Mesendoderm (in vitro differentiated cells): ENCODE measurements around the gene PRM2.

ENCODE experiments used
- DNase-seq: peaks from one replicate; pipeline ENCODE4 v3.0.0; 2013
- H2AK5ac ChIP-seq: 2 replicates; pipeline ENCODE4 v1.6.1; 2013; ENCODE audit warnings: low read length, inconsistent platforms
- H2BK120ac ChIP-seq: 2 replicates; pipeline ENCODE4 v1.6.1; 2013; ENCODE audit warnings: low read depth, mild to moderate bottlenecking, low read length, moderate library complexity, mixed read lengths
- H2BK15ac ChIP-seq: replicated peaks from 2 replicates; pipeline ENCODE4 v1.6.1; 2013; ENCODE audit warnings: low read depth, mild to moderate bottlenecking, moderate library complexity
- H2BK5ac ChIP-seq: 2 replicates; pipeline ENCODE4 v1.6.1; 2013; ENCODE audit warnings: low read length, inconsistent platforms
- H3K18ac ChIP-seq: 2 replicates; pipeline ENCODE4 v1.6.1; 2013; ENCODE audit warnings: mild to moderate bottlenecking, low read length, mixed read lengths
- H3K23ac ChIP-seq: one replicate; pipeline ENCODE4 v1.6.1; 2013; ENCODE audit warnings: low read length
- H3K27ac ChIP-seq: 2 replicates; pipeline ENCODE4 v1.5.1; 2013; ENCODE audit warnings: low read depth, mild to moderate bottlenecking, inconsistent platforms, low read length, moderate library complexity
- H3K27me3 ChIP-seq: 2 replicates; pipeline ENCODE4 v1.6.1; 2013; ENCODE audit warnings: low read length, control low read depth, mild to moderate bottlenecking, inconsistent platforms; ENCODE audit not compliant: insufficient read depth, poor library complexity
- H3K36me3 ChIP-seq: 2 replicates; pipeline ENCODE4 v1.6.1; 2013; ENCODE audit warnings: low read length, inconsistent platforms; ENCODE audit not compliant: control insufficient read depth, insufficient read depth
- H3K4ac ChIP-seq: one replicate; pipeline ENCODE4 v1.6.1; 2013; ENCODE audit warnings: low read depth, mild to moderate bottlenecking, low read length, moderate library complexity
- H3K4me1 ChIP-seq: 2 replicates; pipeline ENCODE4 v1.6.1; 2013; ENCODE audit warnings: low read depth, low read length, inconsistent platforms; ENCODE audit not compliant: control insufficient read depth
- H3K4me2 ChIP-seq: 2 replicates; pipeline ENCODE4 v1.6.1; 2013; ENCODE audit warnings: low read length
- H3K4me3 ChIP-seq: 2 replicates; pipeline ENCODE4 v1.5.1; 2013; ENCODE audit warnings: mild to moderate bottlenecking, low read length
- H3K56ac ChIP-seq: one replicate; pipeline ENCODE4 v1.6.1; 2013; ENCODE audit warnings: low read length
- H3K79me1 ChIP-seq: 2 replicates; pipeline ENCODE4 v1.6.1; 2013; ENCODE audit warnings: low read length, inconsistent platforms
- H3K79me2 ChIP-seq: 2 replicates; pipeline ENCODE4 v1.6.1; 2013; ENCODE audit warnings: mild to moderate bottlenecking, low read length; ENCODE audit not compliant: control insufficient read depth, insufficient read depth
- H3K9ac ChIP-seq: 2 replicates; pipeline ENCODE4 v1.6.1; 2013; ENCODE audit warnings: low read length, inconsistent platforms
- H4K5ac ChIP-seq: one replicate; pipeline ENCODE4 v1.6.1; 2013; ENCODE audit warnings: low read length
- H4K8ac ChIP-seq: one replicate; pipeline ENCODE4 v1.6.1; 2013; ENCODE audit warnings: low read depth, mild to moderate bottlenecking, control low read depth, low read length, moderate library complexity
- WGBS: extraction: QIAGEN DNeasy Blood & Tissue Kit; methylation state at CpG from one replicate; pipeline ENCODE4 v1.1.7; 2013; ENCODE audit warnings: low lambda C conversion rate, missing lambda C conversion rate; ENCODE audit not compliant: insufficient coverage; ENCODE audit errors: extremely low coverage; 5-methylcytosine and 5-hydroxymethylcytosine counted together

PRM2 gene

DNA sequence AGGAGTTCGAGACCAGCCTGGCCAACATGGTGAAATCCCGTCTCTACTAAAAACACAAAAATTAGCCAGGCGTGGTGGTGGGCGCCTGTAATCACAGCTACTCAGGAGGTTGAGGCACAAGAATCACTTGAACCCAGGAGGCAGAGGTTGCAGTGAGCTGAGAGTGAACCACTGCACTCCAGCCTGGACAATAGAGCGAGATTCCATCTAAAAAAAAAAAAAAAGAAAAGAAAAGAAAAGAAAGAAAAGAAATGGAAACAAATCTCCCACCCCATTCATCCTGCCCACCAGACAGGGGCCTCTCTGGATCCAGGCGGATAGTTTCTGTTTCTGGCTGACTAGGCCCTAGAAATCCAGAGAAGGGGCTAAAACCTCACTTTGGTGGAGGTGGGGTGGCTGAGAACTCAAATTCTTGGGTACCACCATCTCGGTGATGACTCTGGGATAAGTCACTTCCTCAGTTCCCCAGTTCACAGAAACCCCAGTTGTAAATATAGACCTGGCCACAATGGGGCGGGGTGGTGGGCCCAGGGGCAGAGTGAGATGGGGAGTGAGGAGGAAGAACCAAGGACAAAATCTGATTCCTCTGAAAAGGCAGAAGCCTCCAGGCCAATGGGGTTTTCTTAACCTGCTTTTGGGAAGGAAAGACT is 42.4 kb downstream of the PRM2 start:
- no peak overlapping the region for H3K4ac ChIP-seq
- H3K4me2 ChIP-seq = no peak overlapping the region
- no peak overlapping the region for H4K8ac ChIP-seq
- no peaks in the 10 kb centered on the region for H3K4me1 ChIP-seq
- H3K79me1 ChIP-seq = no peaks in the 10 kb centered on the region
- no peak overlapping the region for H3K56ac ChIP-seq
- H4K5ac ChIP-seq = no peak overlapping the region
- H3K79me2 ChIP-seq = no peaks in the 10 kb centered on the region
- H2AK5ac ChIP-seq = no peak overlapping the region
- H3K36me3 ChIP-seq = no peaks in the 10 kb centered on the region
- no peak overlapping the region for H3K4me3 ChIP-seq
- H3K23ac ChIP-seq = no peak overlapping the region
- no peak overlapping the region for H2BK120ac ChIP-seq
- H3K18ac ChIP-seq = no peak overlapping the region
- H3K27me3 ChIP-seq = no peaks in the 10 kb centered on the region
- no peak overlapping the region for H2BK5ac ChIP-seq
- no CpG with 5 or more reads among the region's 8 CpGs for WGBS
- DNase-seq = peak; percentile 29
- H3K9ac ChIP-seq = no peak overlapping the region
- H3K27ac ChIP-seq = no peak overlapping the region
- H2BK15ac ChIP-seq = no peak overlapping the region

DNA sequence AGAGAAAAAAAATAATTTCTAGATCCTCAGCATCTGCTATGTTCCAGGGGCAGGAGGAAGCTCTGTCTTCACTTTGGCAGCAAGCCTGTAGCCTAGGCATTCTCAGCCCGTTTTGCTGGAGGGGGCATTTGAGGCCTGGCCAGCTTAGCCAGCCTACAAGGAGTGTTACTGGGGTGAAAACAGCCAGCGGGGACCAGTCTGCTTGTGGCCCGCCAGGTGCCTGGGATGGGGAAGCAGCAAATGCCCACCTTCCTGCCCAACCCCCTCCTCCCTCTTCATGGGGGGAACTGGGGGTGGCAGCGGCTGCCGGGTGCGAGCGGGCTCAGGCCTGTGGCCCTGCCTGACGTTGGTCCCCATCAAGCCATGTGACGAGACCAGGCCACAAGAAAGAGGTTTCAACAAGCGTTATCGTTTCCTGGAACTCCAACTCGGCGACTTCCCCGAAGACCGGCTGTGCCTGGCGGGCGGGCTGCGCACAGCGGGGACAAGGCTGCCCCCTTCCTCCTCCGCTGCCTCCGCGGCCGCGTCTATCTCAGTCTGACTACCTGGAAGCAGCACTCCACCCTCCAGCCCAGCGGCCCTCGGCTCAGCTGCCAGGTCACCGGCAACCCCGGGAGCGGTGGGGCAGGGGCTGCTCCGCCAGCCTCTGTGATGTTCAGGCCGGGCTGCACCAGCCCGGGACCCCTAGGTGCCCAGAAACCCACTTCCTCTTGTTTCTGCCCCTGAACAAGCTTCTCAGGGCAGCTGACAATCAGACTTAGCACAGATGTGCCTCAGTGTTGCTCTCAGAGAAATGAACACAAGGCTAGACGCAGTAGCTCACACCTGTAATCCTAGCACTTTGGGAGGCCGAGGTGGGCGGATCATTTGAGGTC is 43.2 kb downstream of the PRM2 start:
- Histone ChIP-seq H2BK5ac (no peak overlapping the region), H3K56ac (peak overlapping the region; percentile 82), H3K79me1 (no peaks in the 10 kb centered on the region), H4K8ac (no peak overlapping the region), H3K27me3 (no peaks in the 10 kb centered on the region), H3K4me3 (no peak overlapping the region), H3K27ac (no peak overlapping the region), H3K9ac (peak overlapping the region; percentile 20), H3K18ac (no peak overlapping the region), H3K79me2 (no peaks in the 10 kb centered on the region), H3K4ac (no peak overlapping the region), H2AK5ac (no peak overlapping the region), H3K23ac (no peak overlapping the region), H4K5ac (peak overlapping the region; percentile 39), H3K36me3 (no peaks in the 10 kb centered on the region), H2BK120ac (no peak overlapping the region), H3K4me2 (no peak overlapping the region), H2BK15ac (no peak overlapping the region), H3K4me1 (no peaks in the 10 kb centered on the region)
- no CpG with 5 or more reads among the region's 35 CpGs for WGBS
- peak; percentile 35 for DNase-seq

DNA sequence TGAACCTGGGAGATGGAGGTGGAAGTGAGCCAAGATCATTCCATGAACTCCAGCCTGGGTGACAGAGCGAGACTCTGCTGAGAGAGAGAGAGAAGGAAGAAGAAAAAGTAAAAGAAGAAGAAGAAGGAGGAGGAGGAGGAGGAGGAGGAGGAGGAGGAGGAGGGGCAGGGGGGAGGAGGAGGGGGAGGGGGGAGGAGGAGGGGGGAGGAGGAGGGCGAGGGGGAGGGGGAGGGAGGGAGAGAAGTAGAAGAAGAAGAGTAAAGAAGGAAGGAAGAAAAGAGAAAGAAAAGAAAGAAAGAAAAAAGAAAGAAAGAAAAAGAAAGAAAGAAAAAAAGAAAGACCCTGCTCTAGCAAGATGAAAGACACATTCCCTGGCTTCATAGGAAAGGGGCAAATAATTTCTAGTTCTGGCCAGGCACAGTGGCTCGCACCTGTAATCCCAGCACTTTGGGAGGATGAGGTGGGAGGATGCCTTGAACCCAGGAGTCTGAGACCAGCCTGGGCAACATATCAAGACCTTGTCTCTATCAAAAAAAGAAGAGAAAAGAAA is 43.9 kb downstream of the PRM2 start:
- no peak for DNase-seq
- Histone ChIP-seq H3K23ac (no peak overlapping the region), H3K56ac (no peak overlapping the region), H3K4me3 (no peak overlapping the region), H2BK5ac (no peak overlapping the region), H3K4me1 (no peaks in the 10 kb centered on the region), H3K79me2 (no peaks in the 10 kb centered on the region), H3K27me3 (no peaks in the 10 kb centered on the region), H2AK5ac (no peak overlapping the region), H3K4me2 (no peak overlapping the region), H2BK120ac (no peak overlapping the region), H2BK15ac (no peak overlapping the region), H3K18ac (no peak overlapping the region), H3K4ac (no peak overlapping the region), H3K79me1 (no peaks in the 10 kb centered on the region), H4K5ac (no peak overlapping the region), H3K9ac (no peak overlapping the region), H3K27ac (no peak overlapping the region), H4K8ac (no peak overlapping the region), H3K36me3 (no peaks in the 10 kb centered on the region)
- WGBS = 100% methylated on average over 1 of the region's 3 CpGs

DNA sequence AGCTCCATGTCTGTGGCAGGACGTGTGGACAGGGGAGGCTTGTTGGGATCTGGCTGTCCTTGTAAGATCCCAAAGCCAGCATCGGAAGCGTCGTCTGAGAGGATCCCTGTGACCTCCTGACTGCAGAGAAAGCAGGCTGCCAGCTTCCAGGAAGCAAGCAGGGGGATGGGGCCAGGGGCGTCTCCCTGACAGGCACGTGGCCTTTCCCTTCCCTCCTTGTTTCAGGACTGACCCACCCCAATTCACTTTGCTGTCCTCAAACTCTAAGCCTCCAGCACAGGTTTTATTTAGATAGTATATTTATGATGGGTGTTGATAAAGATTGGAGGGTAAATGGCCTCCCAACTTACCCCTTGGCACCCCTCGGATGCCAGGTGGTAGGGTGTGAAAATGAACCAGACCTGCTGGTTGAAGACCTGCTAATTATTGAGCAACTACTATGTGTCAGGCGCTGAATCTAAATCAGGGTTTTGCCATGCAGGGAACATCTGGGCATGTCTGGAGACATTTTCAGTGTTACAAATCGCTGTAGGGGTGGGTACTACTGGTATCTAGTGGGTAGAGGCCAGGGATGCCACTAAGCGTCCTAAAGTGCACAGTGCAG is 44.8 kb downstream of the PRM2 start:
- Histone ChIP-seq H2BK120ac (no peak overlapping the region), H2AK5ac (no peak overlapping the region), H4K8ac (no peak overlapping the region), H3K4me3 (no peak overlapping the region), H2BK5ac (no peak overlapping the region), H3K27ac (no peak overlapping the region), H3K79me2 (no peaks in the 10 kb centered on the region), H3K27me3 (no peaks in the 10 kb centered on the region), H3K23ac (peak overlapping the region; percentile 17), H3K9ac (no peak overlapping the region), H2BK15ac (no peak overlapping the region), H4K5ac (no peak overlapping the region), H3K4me1 (no peaks in the 10 kb centered on the region), H3K4me2 (no peak overlapping the region), H3K4ac (no peak overlapping the region), H3K56ac (peak overlapping the region; percentile 70), H3K79me1 (no peaks in the 10 kb centered on the region), H3K18ac (no peak overlapping the region), H3K36me3 (no peaks in the 10 kb centered on the region)
- WGBS = no CpG with 5 or more reads among the region's 10 CpGs
- peak; percentile 28 for DNase-seq

DNA sequence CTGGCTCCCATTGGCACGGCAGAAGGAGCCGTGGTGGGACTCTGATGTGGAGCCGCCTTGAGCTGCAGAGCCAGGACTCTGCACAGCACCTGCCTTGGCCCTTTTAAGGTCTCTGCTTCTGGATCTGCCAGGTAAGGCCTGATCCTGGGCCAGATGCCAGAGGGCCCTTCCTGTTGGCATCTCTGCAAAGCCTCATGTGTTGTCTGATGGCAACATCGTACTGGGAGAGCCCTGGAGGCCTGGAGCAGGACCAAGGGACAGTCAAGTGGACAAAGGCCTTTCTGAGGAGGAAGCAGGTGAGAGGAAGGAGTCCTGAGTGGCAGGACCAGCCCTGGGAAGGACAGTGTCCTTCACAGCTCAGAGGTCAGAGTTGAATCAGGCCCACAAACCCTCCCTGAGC is 46.4 kb downstream of the PRM2 start:
- no peak overlapping the region for H3K4me2 ChIP-seq
- DNase-seq = no peak
- H2AK5ac ChIP-seq = no peak overlapping the region
- no peak overlapping the region for H4K5ac ChIP-seq
- no peaks in the 10 kb centered on the region for H3K27me3 ChIP-seq
- no peak overlapping the region for H2BK5ac ChIP-seq
- H3K4ac ChIP-seq = no peak overlapping the region
- no peak overlapping the region for H2BK120ac ChIP-seq
- no peaks in the 10 kb centered on the region for H3K79me2 ChIP-seq
- no peak overlapping the region for H2BK15ac ChIP-seq
- no peaks in the 10 kb centered on the region for H3K79me1 ChIP-seq
- no peaks in the 10 kb centered on the region for H3K36me3 ChIP-seq
- no peak overlapping the region for H3K9ac ChIP-seq
- no peak overlapping the region for H3K4me3 ChIP-seq
- no peak overlapping the region for H3K18ac ChIP-seq
- H3K27ac ChIP-seq = no peak overlapping the region
- H3K23ac ChIP-seq = no peak overlapping the region
- no peak overlapping the region for H4K8ac ChIP-seq
- no peak overlapping the region for H3K56ac ChIP-seq
- WGBS = no CpG with 5 or more reads among the region's 4 CpGs
- no peaks in the 10 kb centered on the region for H3K4me1 ChIP-seq
